GM12801 (cell line): ENCODE data around the gene RFC1.

ENCODE experiments used
- CTCF ChIP-seq: IDR thresholded peaks from one replicate; pipeline ENCODE4 v1.5.1; 2011; ENCODE audit warnings: control low read depth; ENCODE audit not compliant: insufficient read length; ENCODE audit errors: extremely low read depth

RFC1 gene

GRCh38 chr4:39346856-39347519 lies 19.2 kb downstream of the RFC1 start:
- TF ChIP-seq CTCF: no peak

- TF ChIP-seq CTCF: no peak
Observed at GRCh38 chr4:39342731-39343130, 23.4 kb downstream of the RFC1 start.

GRCh38 chr4:39341075-39341725 lies 25.0 kb downstream of the RFC1 start:
- no peak for TF ChIP-seq CTCF

- no peak for TF ChIP-seq CTCF
Observed at GRCh38 chr4:39339968-39340367, 26.2 kb downstream of the RFC1 start.

GRCh38 chr4:39337841-39338240 lies 28.3 kb downstream of the RFC1 start:
- no peak for TF ChIP-seq CTCF

GRCh38 chr4:39335566-39335965 lies 30.6 kb downstream of the RFC1 start:
- no peak for TF ChIP-seq CTCF

- TF ChIP-seq CTCF: no peak
Observed at GRCh38 chr4:39331191-39331590, 35.0 kb downstream of the RFC1 start.
